ENCODE results near the gene TOP2A.

GRCh38 chr17:40466298-40466971 is 48.7 kb upstream of the TOP2A start:
- no peak for TF ChIP-seq CTCF (IDR thresholded peaks at IDR 0.05)
- no peak for TF ChIP-seq POLR2A (IDR thresholded peaks at IDR 0.05)
